NT2/D1 (cell line): ENCODE measurements around the gene FZR1.

Experiments
- DNase-seq: peaks from one replicate; pipeline ENCODE4 v3.0.0-alpha.2; 2011; ENCODE audit warnings: low read depth, low spot score
- H3K27me3 ChIP-seq: 2 replicates; pipeline ENCODE4 v1.6.0; 2011; ENCODE audit warnings: mild to moderate bottlenecking; ENCODE audit not compliant: insufficient read length, insufficient read depth
- H3K36me3 ChIP-seq: 2 replicates; pipeline ENCODE4 v1.6.1; 2011; ENCODE audit warnings: mild to moderate bottlenecking, low read length, mixed read lengths; ENCODE audit not compliant: insufficient read depth, insufficient read length
- H3K4me1 ChIP-seq: 2 replicates; pipeline ENCODE4 v1.5.1; 2011; ENCODE audit not compliant: insufficient read depth, insufficient read length
- H3K4me3 ChIP-seq: 2 replicates; pipeline ENCODE4 v1.5.1; 2011; ENCODE audit warnings: low read depth; ENCODE audit not compliant: insufficient read length
- H3K9ac ChIP-seq: 2 replicates; pipeline ENCODE4 v1.6.0; 2011; ENCODE audit warnings: low read depth; ENCODE audit not compliant: insufficient read length
- H3K9me3 ChIP-seq: 2 replicates; pipeline ENCODE4 v1.5.1; 2011; ENCODE audit warnings: mild to moderate bottlenecking, low read length; ENCODE audit not compliant: insufficient read depth
- SUZ12 ChIP-seq: IDR thresholded peaks from 2 replicates; pipeline ENCODE4 v1.6.1; 2011; ENCODE audit not compliant: insufficient read length, insufficient read depth; ENCODE audit errors: extremely low read depth
- YY1 ChIP-seq: IDR thresholded peaks from 2 replicates; pipeline ENCODE4 v1.6.1; 2011; ENCODE audit not compliant: insufficient read length, insufficient read depth
- ZNF274 ChIP-seq: IDR thresholded peaks from 2 replicates; pipeline ENCODE4 v1.6.1; 2011; ENCODE audit warnings: mild to moderate bottlenecking, low read depth, low read length

The FZR1 gene

DNA sequence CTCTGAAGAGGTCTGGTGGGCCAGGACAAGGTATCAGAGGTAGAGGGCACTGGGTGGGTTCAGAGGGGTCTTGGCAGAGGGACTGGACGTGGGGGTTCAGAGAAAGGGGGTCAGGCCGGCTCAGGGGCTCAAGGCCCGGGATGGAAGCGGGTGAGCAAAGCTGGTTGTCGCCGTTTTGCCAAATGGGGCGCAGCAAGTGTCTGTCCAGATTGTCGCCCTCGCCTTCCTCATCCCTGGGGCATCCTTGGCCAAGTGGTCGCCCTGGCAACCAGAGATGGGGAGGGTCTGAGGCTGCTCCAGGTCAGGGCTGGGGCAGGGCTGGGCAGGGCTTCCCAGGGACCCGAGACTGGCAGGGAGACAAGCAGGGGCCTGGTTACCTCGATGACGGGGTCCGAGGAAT lies 12.5 kb upstream of the FZR1 start:
- Histone ChIP-seq H3K27me3 (no peaks in the 10 kb centered on the region), H3K4me3 (no peak overlapping the region), H3K9ac (no peak overlapping the region), H3K36me3 (peaks cover 81% of the 10 kb centered on the region), H3K9me3 (no peaks in the 10 kb centered on the region), H3K4me1 (peaks cover 26% of the 10 kb centered on the region)
- no peak for DNase-seq
- TF ChIP-seq ZNF274, result no peak

DNA sequence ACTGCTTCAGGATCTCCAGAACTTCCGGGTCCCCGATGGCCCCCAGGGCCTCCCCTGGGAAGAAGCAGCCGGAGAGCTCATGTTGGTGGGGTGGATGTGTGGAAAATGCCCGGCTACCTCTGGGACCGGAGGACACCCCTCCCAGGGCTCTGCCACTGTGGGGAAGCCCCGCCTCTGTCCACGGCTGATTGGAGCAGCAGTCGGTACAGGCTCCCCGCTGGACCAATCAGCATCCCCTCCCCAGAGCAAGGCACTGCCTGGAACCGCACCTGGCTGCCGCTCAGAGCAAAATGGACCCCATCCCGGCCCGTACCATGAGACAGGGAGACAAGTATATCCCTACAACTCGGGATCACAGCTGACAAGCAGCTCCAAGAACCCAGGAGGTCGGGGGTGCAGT lies 12.1 kb upstream of the FZR1 start:
- no peaks in the 10 kb centered on the region for H3K9me3 ChIP-seq
- H3K4me1 ChIP-seq, result peaks cover 26% of the 10 kb centered on the region
- DNase-seq, result no peak
- no peak overlapping the region for H3K4me3 ChIP-seq
- H3K9ac ChIP-seq, result no peak overlapping the region
- H3K36me3 ChIP-seq, result peaks cover 84% of the 10 kb centered on the region
- no peaks in the 10 kb centered on the region for H3K27me3 ChIP-seq
- TF ChIP-seq ZNF274, result no peak
- TF ChIP-seq YY1, result no peak
- no peak for TF ChIP-seq SUZ12

DNA sequence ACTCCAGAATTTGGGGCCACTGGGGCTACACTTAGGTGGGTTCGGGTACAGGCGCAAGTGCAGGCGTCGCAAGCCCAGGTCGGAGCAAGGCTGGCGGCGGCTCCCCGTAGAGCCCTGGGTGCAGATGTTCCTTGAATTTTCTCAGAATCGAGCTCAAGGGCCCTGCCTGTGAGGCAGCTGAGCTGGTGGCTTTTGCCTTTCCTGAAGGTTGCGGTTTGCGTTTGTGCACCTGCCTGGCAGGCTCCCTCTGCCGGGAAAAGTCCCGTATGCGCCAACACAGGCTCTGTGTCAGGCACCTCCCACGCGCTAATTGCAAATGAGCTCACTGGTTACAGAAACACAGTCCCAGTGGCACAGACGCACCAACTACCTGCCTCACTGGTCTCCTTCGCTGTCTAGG lies 11.6 kb upstream of the FZR1 start:
- H3K9ac ChIP-seq, result peak overlapping the region; percentile 50
- TF ChIP-seq SUZ12 (no peak), YY1 (no peak), ZNF274 (no peak)
- no peaks in the 10 kb centered on the region for H3K27me3 ChIP-seq
- H3K4me3 ChIP-seq, result no peak overlapping the region
- H3K36me3 ChIP-seq, result peaks cover 87% of the 10 kb centered on the region
- no peak for DNase-seq
- peaks cover 26% of the 10 kb centered on the region for H3K4me1 ChIP-seq
- H3K9me3 ChIP-seq, result no peaks in the 10 kb centered on the region

DNA sequence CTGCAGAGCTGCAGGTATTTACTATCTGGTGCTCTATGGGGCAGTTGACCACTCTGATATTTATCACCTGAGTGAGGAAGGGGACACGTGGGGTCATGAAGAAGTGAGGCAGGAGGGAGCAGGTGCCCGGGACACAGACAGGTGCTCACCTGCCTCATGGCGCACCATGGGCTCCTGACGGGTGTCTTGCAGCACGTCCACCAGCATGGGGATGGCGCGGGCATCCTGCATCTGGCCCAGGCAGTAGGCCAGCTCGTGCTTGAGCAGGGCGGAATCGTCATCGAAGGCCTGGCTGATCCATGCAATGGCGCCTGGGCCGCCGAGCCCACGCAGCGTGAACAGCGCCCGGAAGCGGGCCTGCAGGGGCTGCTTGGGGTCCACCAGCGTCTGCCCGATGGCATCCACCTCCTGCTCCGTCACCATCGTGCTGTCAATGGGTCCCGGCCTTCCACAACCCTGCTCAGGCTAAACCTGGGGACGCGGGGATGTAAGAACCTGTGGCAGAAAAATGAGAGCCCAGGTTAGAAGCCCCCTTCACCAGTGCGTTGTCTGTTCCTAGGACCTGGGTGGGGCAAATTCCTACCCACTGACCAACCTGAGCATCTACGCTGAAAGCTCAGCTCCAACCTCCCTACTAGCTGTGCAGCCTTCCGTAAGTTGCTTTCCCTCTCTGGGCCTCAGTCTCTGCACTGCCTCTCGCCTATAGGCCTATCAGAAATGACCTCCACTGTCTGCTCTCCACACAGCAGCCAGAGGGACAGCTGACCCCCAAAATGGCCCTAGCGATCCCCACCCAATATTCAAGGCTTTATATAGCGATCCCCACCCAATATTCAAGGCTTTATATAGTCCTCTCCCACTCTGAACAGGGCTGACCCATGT lies 9.5 kb upstream of the FZR1 start:
- Histone ChIP-seq H3K27me3 (no peaks in the 10 kb centered on the region), H3K9me3 (no peaks in the 10 kb centered on the region), H3K36me3 (peaks cover 70% of the 10 kb centered on the region), H3K4me1 (peaks cover 17% of the 10 kb centered on the region), H3K4me3 (no peak overlapping the region), H3K9ac (no peak overlapping the region)
- no peak for DNase-seq
- TF ChIP-seq SUZ12, result no peak
- no peak for TF ChIP-seq YY1
- TF ChIP-seq ZNF274, result no peak

DNA sequence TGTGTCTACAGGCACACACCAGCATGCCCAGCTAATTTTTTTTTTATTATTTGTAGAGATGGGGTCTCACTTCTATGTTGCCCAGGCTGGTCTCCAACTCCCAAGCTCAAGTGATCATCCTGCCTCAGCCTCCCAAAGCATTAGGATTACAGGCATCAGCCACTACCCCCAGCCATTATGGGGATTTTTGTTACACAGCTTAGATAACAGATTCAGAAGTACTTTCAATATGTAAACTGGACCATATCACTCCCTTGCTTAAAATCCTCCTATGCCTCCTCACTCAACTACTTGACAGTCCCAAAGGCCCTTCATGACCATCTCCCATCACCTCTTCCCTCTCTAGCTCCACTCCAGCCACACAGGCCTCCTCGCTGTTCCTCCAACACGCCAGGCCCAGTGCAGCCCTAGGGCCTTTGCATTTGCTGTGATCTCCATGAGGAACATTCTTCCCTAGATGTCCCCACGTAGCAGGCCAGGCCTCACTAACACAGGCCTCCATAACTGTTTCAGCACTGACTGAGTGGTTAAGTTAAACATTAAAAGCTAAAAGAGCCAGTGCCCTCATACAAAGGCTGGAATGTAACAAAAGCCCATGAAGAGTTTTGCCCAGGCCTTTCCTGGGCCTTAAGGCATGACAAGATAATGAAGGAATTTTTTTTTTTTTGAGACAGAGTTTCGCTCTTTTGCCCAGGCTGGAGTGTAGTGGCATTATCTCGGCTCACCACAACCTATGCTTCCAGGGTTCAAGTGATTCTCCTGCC lies 8.2 kb upstream of the FZR1 start:
- Histone ChIP-seq H3K9me3 (no peaks in the 10 kb centered on the region), H3K4me3 (no peak overlapping the region), H3K4me1 (peaks cover 10% of the 10 kb centered on the region), H3K36me3 (peaks cover 57% of the 10 kb centered on the region), H3K27me3 (no peaks in the 10 kb centered on the region), H3K9ac (no peak overlapping the region)
- no peak for DNase-seq
- TF ChIP-seq ZNF274, result no peak
- no peak for TF ChIP-seq YY1
- TF ChIP-seq SUZ12, result no peak

DNA sequence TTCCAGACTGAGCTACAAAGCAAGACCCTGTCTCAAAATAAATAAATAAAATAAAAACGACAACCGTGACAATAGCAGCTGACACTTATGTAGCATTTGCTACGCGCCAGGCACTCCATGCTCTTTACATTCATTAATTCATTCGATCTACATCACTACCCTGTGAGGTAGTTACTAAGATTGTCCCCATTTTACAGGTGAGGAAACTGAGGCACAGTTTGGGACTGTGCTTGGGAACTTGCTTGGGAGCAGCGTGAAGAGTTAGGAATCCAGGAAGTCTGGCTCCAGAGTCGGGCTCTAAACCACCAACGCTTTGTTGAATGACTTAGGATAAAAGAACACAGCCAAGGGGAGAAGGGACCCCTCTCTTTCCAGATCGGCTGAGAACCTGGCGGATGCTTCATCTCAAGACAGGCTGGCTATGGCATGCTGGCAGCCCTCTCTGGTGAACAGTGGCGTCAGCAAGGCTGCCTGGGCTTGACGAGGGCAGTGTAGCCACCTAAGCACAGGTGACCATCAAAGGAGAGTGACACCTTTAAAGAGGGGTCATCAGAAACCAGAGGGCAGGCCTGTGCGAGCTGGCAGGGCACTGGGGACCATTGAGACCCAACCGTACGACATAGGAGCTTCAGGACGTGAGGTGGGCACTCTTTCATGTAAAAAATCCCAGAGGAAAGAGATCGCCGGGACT lies 6.2 kb upstream of the FZR1 start:
- TF ChIP-seq ZNF274 (no peak), SUZ12 (no peak), YY1 (no peak)
- Histone ChIP-seq H3K4me1 (peaks cover 2% of the 10 kb centered on the region), H3K36me3 (peaks cover 41% of the 10 kb centered on the region), H3K9me3 (no peaks in the 10 kb centered on the region), H3K27me3 (no peaks in the 10 kb centered on the region), H3K9ac (peak overlapping the region; percentile 97), H3K4me3 (peak overlapping the region; percentile 97)
- no peak for DNase-seq

DNA sequence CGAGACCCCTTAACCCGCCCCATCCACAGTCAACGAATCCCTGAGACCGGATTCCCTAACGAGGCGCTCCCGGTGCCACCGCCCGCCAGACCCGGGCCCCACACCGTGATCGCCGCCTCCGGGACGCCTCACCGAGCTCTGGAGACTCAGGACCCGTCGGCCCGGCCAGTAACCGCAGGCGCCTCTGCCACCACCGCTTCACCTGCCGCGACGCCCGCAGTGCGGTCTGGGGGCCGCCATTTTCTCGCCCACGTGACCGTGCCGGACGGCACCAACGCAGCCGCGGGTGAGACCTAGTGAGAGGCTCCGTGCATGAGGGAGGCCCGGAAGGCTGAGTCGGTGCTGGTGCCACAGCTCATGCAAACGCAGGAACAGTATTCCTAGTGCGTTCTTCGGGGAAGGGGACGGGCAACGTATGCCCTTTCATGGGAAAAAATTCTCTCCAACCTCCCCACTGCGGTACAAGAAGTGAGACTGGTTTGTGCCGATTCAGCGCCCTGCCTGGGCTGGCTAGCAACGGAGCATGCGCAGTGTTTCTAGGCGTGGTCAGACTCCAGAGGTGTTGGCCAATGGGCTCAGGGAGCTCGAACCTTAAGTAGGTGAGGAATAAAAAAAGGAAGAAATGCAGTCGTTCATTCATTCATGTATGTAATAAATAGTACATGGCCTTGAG lies 5.5 kb upstream of the FZR1 start, which contains the start of gene DOHH:
Gene DOHH (minus strand): TSS at position 246 of the 673 bp plus-strand sequence. CDS start 3,860 bp downstream, outside the sequence.
- H3K27me3 ChIP-seq, result no peaks in the 10 kb centered on the region
- no peaks in the 10 kb centered on the region for H3K9me3 ChIP-seq
- peaks cover 2% of the 10 kb centered on the region for H3K4me1 ChIP-seq
- peak within 1 kb of the TSS; percentile 97 for H3K4me3 ChIP-seq
- TF ChIP-seq ZNF274 (no peak), YY1 (peak; percentile 93)
- peak within 1 kb of the TSS; percentile 97 for H3K9ac ChIP-seq
- H3K36me3 ChIP-seq, result peaks cover 36% of the 10 kb centered on the region
- DNase-seq, result peak; percentile 96
